HG03439 (cell line): ENCODE data around the gene VSIG10L.

Experiments
- ATAC-seq: cut with Tn5 transposase; IDR thresholded peaks from one replicate; pipeline ENCODE4 v1.9.1; 2021; ENCODE audit warnings: mild to moderate bottlenecking, moderate library complexity; ENCODE audit not compliant: unreplicated experiment

Gene VSIG10L

GRCh38 chr19:51341976-51342580, at the start of gene VSIG10L:
Gene VSIG10L, minus strand, starts transcription at chr19:51342139. Its CDS starts 15 bp downstream, at chr19:51342124.
- no peak for ATAC-seq

GRCh38 chr19:51391073-51391611, 49.2 kb upstream of the VSIG10L start:
- ATAC-seq, result no peak

- ATAC-seq, result no peak
Observed at GRCh38 chr19:51389143-51389542, 47.2 kb upstream of the VSIG10L start.

GRCh38 chr19:51387924-51388389, 46.0 kb upstream of the VSIG10L start, which contains the start of gene LIM2:
Gene LIM2, minus strand, starts transcription at chr19:51387974. Its CDS starts 531 bp downstream, at chr19:51387443.
- no peak for ATAC-seq

- no peak for ATAC-seq
Observed at GRCh38 chr19:51386882-51387520, 45.1 kb upstream of the VSIG10L start.

GRCh38 chr19:51382004-51382403, 40.1 kb upstream of the VSIG10L start:
- ATAC-seq, result no peak

GRCh38 chr19:51380379-51380778, 38.4 kb upstream of the VSIG10L start:
- no peak for ATAC-seq

GRCh38 chr19:51377422-51377821, 35.5 kb upstream of the VSIG10L start:
- ATAC-seq, result no peak

GRCh38 chr19:51375504-51376221, 33.7 kb upstream of the VSIG10L start:
- no peak for ATAC-seq

GRCh38 chr19:51372649-51373504, 30.9 kb upstream of the VSIG10L start, which contains the start of gene NKG7:
Gene NKG7, minus strand, starts transcription at chr19:51372654. Its CDS starts 119 bp downstream, at chr19:51372535.
- no peak for ATAC-seq

- ATAC-seq, result no peak
Observed at GRCh38 chr19:51372021-51372648, 30.2 kb upstream of the VSIG10L start.

- ATAC-seq, result no peak
Observed at GRCh38 chr19:51371186-51371690, 29.3 kb upstream of the VSIG10L start.

GRCh38 chr19:51370230-51370629, 28.3 kb upstream of the VSIG10L start:
- ATAC-seq, result no peak

- ATAC-seq, result no peak
Observed at GRCh38 chr19:51368366-51369282, 26.7 kb upstream of the VSIG10L start, which contains the start of gene CLDND2. Gene CLDND2, minus strand, starts transcription at chr19:51369003. Its CDS starts 426 bp downstream, at chr19:51368577.

GRCh38 chr19:51367565-51368365, 25.8 kb upstream of the VSIG10L start:
- ATAC-seq, result peak; percentile 65

GRCh38 chr19:51367255-51367564, 25.3 kb upstream of the VSIG10L start:
- no peak for ATAC-seq

GRCh38 chr19:51366389-51367254, 24.7 kb upstream of the VSIG10L start:
- peak; percentile 45 for ATAC-seq
